ENCODE results near the gene TPST1.

DNA sequence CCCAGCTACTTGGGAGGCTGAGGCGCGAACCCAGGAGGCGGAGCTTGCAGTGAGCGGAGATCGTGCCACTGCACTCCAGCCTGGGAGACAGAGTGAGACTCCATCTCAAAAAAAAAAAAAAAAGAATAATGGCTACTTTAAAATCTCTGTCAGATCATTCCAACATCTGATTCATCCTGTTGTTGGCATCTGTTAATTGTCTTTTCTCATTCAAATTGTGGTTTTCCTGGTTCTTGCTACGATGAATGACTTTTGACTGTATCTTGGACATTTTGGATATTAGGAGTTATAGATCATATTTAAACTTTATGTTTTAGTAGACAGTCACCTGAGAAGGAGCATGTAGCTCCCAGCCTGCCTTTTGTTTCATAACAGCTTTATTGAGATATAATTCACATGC is 8.5 kb downstream of the TPST1 start:
- TF ChIP-seq CREB1 (IDR thresholded peaks at IDR 0.05): no peak
- TF ChIP-seq CREB1 (CRISPR knock-in tag; IDR thresholded peaks at IDR 0.05): no peak
- no peak for TF ChIP-seq TBL1XR1 (IDR thresholded peaks at IDR 0.05; ENCODE audit: low read length in 2 of 2)
- no peak for TF ChIP-seq MXI1 (IDR thresholded peaks at IDR 0.05; ENCODE audit: low read depth, low read length)
- no peak for TF ChIP-seq RB1 (IDR thresholded peaks at IDR 0.05; ENCODE audit: low read depth)
- TF ChIP-seq POLR2A (conservative IDR thresholded peaks at IDR 0.05): no peak
- TF ChIP-seq, protein P1, sequence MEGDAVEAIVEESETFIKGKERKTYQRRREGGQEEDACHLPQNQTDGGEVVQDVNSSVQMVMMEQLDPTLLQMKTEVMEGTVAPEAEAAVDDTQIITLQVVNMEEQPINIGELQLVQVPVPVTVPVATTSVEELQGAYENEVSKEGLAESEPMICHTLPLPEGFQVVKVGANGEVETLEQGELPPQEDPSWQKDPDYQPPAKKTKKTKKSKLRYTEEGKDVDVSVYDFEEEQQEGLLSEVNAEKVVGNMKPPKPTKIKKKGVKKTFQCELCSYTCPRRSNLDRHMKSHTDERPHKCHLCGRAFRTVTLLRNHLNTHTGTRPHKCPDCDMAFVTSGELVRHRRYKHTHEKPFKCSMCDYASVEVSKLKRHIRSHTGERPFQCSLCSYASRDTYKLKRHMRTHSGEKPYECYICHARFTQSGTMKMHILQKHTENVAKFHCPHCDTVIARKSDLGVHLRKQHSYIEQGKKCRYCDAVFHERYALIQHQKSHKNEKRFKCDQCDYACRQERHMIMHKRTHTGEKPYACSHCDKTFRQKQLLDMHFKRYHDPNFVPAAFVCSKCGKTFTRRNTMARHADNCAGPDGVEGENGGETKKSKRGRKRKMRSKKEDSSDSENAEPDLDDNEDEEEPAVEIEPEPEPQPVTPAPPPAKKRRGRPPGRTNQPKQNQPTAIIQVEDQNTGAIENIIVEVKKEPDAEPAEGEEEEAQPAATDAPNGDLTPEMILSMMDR (IDR thresholded peaks at IDR 0.05 in 2 of 3, conservative IDR thresholded peaks at IDR 0.05 in 1 of 3; ENCODE audit: insufficient read depth in 2 of 3, low read depth in 1 of 3, low read length in 3 of 3): no peak
- TF ChIP-seq, protein P2, sequence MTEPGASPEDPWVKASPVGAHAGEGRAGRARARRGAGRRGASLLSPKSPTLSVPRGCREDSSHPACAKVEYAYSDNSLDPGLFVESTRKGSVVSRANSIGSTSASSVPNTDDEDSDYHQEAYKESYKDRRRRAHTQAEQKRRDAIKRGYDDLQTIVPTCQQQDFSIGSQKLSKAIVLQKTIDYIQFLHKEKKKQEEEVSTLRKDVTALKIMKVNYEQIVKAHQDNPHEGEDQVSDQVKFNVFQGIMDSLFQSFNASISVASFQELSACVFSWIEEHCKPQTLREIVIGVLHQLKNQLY (CRISPR knock-in tag; conservative IDR thresholded peaks at IDR 0.05): no peak
- TF ChIP-seq KAT8 (IDR thresholded peaks at IDR 0.05; ENCODE audit: low read depth): no peak
- no peak for TF ChIP-seq ZFP36 (IDR thresholded peaks at IDR 0.05; ENCODE audit: low read depth, low read length, partially characterized antibody)
- TF ChIP-seq, protein P3, sequence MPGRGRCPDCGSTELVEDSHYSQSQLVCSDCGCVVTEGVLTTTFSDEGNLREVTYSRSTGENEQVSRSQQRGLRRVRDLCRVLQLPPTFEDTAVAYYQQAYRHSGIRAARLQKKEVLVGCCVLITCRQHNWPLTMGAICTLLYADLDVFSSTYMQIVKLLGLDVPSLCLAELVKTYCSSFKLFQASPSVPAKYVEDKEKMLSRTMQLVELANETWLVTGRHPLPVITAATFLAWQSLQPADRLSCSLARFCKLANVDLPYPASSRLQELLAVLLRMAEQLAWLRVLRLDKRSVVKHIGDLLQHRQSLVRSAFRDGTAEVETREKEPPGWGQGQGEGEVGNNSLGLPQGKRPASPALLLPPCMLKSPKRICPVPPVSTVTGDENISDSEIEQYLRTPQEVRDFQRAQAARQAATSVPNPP (IDR thresholded peaks at IDR 0.05; ENCODE audit: borderline replicate concordance, insufficient read depth, insufficient read length): no peak
- TF ChIP-seq PHF8 (IDR thresholded peaks at IDR 0.05; ENCODE audit: borderline replicate concordance, low read length): no peak

Measured in K562 (cell line).